Activated CD8-positive, alpha-beta T cell treated with anti-CD3 and anti-CD28 coated beads for 36 hours (primary cell): ENCODE measurements around the gene IFNG. TPM values are rescaled to one million over a fixed set of nuclear protein-coding genes. Genes with fewer than 3 reads are reported as not detected.

Experiments
- ATAC-seq: fragments of 200-7000 bp; cut with Tn5 transposase; one replicate; pipeline ENCODE4 v1.10.0; 2021; ENCODE audit warnings: mild to moderate bottlenecking, moderate library complexity
- CTCF ChIA-PET: fragments of 350-600 bp; sonication (Branson Sonifier 250); formaldehyde crosslinking; loops from one replicate; lab custom pipeline; 2021; ENCODE audit warnings: antibody characterized with exemption; lab: Charles Lee
- POLR2A ChIA-PET: fragments of 350-600 bp; sonication (Branson Sonifier 250); formaldehyde crosslinking; loops from one replicate; lab custom pipeline; 2021; ENCODE audit warnings: antibody characterized with exemption; lab: Charles Lee
- DNase-seq: peaks from one replicate; pipeline ENCODE4 v3.0.0-alpha.2; 2020
- H3K27ac Mint-ChIP-seq: one replicate; pipeline ENCODE4 v1.8.0; 2021; ENCODE audit warnings: mild to moderate bottlenecking, mixed read lengths
- H3K27me3 Mint-ChIP-seq: one replicate; pipeline ENCODE4 v1.8.0; 2021; ENCODE audit warnings: mixed read lengths
- H3K36me3 Mint-ChIP-seq: one replicate; pipeline ENCODE4 v1.8.0; 2021; ENCODE audit warnings: low read depth, mixed read lengths
- H3K4me1 Mint-ChIP-seq: one replicate; pipeline ENCODE4 v1.8.0; 2021; ENCODE audit warnings: low read depth, mixed read lengths
- H3K4me3 Mint-ChIP-seq: one replicate; pipeline ENCODE4 v1.8.0; 2021; ENCODE audit warnings: mild to moderate bottlenecking, moderate library complexity, mixed read lengths
- H3K9me3 Mint-ChIP-seq: one replicate; pipeline ENCODE4 v1.8.0; 2021; ENCODE audit warnings: mixed read lengths
- intact Hi-C: fragments of 100-400 bp; cut with micrococcal nuclease; formaldehyde crosslinking; loops from one replicate; pipeline ENCODE4 v1.10.0; 2022
- total RNA-seq, 2 experiments: library from RNA; stranded (reverse); gene quantifications; one replicate each; pipeline ENCODE4 v1.2.3, GENCODE V29; 2021
- TF ChIP-seq, protein P1 (sequence below): fragments of 200-600 bp; IDR thresholded peaks from one replicate; pipeline ENCODE4 v1.8.0; 2022; ENCODE audit warnings: antibody characterized with exemption, mild to moderate bottlenecking

IFNG gene
- total RNA-seq, 2 experiments from 2014 or later: 42.7 to 43.6 TPM

GRCh38 chr12:68148261-68148951, 11.1 kb downstream of the IFNG start:
- peaks cover 17% of the 10 kb centered on the region for H3K4me1 Mint-ChIP-seq
- intact Hi-C loops: no loop called here
- ATAC-seq: no peak
- H3K27ac Mint-ChIP-seq: no peak overlapping the region
- TF ChIP-seq, protein P1, sequence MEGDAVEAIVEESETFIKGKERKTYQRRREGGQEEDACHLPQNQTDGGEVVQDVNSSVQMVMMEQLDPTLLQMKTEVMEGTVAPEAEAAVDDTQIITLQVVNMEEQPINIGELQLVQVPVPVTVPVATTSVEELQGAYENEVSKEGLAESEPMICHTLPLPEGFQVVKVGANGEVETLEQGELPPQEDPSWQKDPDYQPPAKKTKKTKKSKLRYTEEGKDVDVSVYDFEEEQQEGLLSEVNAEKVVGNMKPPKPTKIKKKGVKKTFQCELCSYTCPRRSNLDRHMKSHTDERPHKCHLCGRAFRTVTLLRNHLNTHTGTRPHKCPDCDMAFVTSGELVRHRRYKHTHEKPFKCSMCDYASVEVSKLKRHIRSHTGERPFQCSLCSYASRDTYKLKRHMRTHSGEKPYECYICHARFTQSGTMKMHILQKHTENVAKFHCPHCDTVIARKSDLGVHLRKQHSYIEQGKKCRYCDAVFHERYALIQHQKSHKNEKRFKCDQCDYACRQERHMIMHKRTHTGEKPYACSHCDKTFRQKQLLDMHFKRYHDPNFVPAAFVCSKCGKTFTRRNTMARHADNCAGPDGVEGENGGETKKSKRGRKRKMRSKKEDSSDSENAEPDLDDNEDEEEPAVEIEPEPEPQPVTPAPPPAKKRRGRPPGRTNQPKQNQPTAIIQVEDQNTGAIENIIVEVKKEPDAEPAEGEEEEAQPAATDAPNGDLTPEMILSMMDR: no peak
- no peaks in the 10 kb centered on the region for H3K9me3 Mint-ChIP-seq
- H3K36me3 Mint-ChIP-seq: peaks cover 2% of the 10 kb centered on the region
- ChIA-PET CTCF (interaction anchor here (0.9 to 1.4 kb wide), 2 partner anchors 10 to 67 kb away, joined by 3 read pairs; no protein-coding TSS in a partner anchor), POLR2A (no interaction called here)
- H3K4me3 Mint-ChIP-seq: no peak overlapping the region
- no peaks in the 10 kb centered on the region for H3K27me3 Mint-ChIP-seq
- no peak for DNase-seq

DNA sequence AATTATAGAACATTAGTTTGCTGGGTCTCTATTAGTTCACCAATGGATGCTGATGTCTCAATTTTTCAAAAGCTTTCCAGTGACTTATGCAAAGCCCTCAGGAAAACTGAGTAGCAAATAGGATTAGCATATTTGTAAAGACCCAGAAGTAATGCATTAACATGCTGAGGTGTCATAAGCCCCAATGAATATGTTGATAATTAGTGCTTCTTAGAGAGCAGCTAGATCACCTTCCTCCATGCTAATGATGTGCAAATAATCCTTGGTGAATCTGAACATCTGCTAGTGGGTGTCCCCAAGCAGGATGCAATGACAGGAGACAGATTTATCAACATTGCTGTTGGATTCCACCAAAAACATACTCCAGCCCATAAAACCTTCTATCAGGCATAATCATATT, 19.0 kb downstream of the IFNG start:
- DNase-seq: no peak
- ATAC-seq: no peak
- H3K27me3 Mint-ChIP-seq: no peaks in the 10 kb centered on the region
- ChIA-PET CTCF (interaction anchor here (1.6 kb wide), 1 partner anchor 18 kb away, joined by 5 read pairs; no protein-coding TSS in a partner anchor), POLR2A (interaction anchor here (0.7 kb wide), 1 partner anchor 37 kb away, joined by 3 read pairs; no protein-coding TSS in a partner anchor)
- H3K4me1 Mint-ChIP-seq: peaks cover 53% of the 10 kb centered on the region
- intact Hi-C loops: no loop called here
- peaks cover 3% of the 10 kb centered on the region for H3K9me3 Mint-ChIP-seq
- peaks cover 9% of the 10 kb centered on the region for H3K36me3 Mint-ChIP-seq
- no peak overlapping the region for H3K4me3 Mint-ChIP-seq
- TF ChIP-seq, protein P1: no peak
- no peak overlapping the region for H3K27ac Mint-ChIP-seq

GRCh38 chr12:68139941-68140340, 19.6 kb downstream of the IFNG start:
- Mint-ChIP-seq H3K36me3 (peaks cover 9% of the 10 kb centered on the region), H3K27ac (peak overlapping the region; percentile 7), H3K27me3 (no peaks in the 10 kb centered on the region), H3K4me1 (peaks cover 56% of the 10 kb centered on the region), H3K9me3 (peaks cover 3% of the 10 kb centered on the region), H3K4me3 (no peak overlapping the region)
- POLR2A ChIA-PET: no interaction called here
- intact Hi-C loops: no loop called here
- ATAC-seq (no peak), DNase-seq (no peak)
- TF ChIP-seq, protein P1: no peak
- CTCF ChIA-PET: interaction anchor here (1.6 kb wide), 1 partner anchor 18 kb away, joined by 5 read pairs; no protein-coding TSS in a partner anchor

DNA sequence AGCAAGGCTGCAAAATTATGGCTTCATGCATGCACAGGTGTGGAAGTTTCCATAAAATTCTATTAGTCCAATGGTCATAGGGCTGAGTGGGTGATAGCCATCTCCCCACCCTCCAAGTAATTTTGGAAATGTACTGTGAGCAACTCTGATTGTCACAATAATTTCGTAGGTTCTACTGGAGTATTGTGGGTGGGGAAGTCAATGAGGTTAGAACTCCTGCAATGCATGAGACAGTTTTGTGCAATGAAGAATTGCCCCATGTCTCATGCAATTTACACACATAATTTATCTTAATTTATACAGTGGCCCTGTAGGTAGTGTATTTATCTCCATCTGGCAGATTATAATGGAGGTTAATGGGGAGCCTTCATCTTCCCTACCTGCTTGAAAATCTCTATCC, 20.5 kb downstream of the IFNG start:
- peaks cover 3% of the 10 kb centered on the region for H3K9me3 Mint-ChIP-seq
- H3K4me1 Mint-ChIP-seq: peaks cover 56% of the 10 kb centered on the region
- ChIA-PET POLR2A (no interaction called here), CTCF (interaction anchor here (1.2 to 1.7 kb wide), 2 partner anchors 25 to 98 kb away, joined by 4 to 5 read pairs; no protein-coding TSS in a partner anchor)
- H3K27me3 Mint-ChIP-seq: no peaks in the 10 kb centered on the region
- no peak for ATAC-seq
- intact Hi-C loops: no loop called here
- H3K4me3 Mint-ChIP-seq: no peak overlapping the region
- H3K27ac Mint-ChIP-seq: peak overlapping the region; percentile 89
- TF ChIP-seq, protein P1: no peak
- H3K36me3 Mint-ChIP-seq: peaks cover 9% of the 10 kb centered on the region
- DNase-seq: no peak

DNA sequence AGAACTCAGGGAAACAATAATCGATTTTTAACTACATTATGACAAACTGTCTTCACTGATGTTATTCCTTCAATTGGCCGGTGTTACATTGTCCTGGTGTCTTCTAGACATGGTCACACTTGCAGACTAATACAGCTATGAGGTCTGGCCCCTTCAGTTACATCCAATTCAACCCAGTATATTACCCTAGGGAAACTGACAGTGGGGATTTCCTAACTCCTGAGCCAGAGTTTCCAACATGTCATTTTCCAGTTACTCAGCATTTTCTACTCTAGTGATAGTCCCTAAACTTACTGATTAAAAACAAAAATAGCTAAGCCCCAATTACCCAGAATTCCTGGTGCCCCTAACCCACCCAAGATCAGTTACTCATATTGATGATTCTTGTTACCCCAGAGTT, 21.1 kb downstream of the IFNG start:
- Mint-ChIP-seq H3K27ac (peak overlapping the region; percentile 89), H3K27me3 (no peaks in the 10 kb centered on the region), H3K4me3 (no peak overlapping the region), H3K9me3 (peaks cover 8% of the 10 kb centered on the region), H3K36me3 (peaks cover 9% of the 10 kb centered on the region), H3K4me1 (peaks cover 56% of the 10 kb centered on the region)
- peak; percentile 38 for ATAC-seq
- ChIA-PET CTCF (interaction anchor here (1.2 to 1.7 kb wide), 2 partner anchors 25 to 98 kb away, joined by 4 to 5 read pairs; no protein-coding TSS in a partner anchor), POLR2A (interaction anchor here (0.6 kb wide), 1 partner anchor 18 kb away, joined by 5 read pairs; no protein-coding TSS in a partner anchor)
- TF ChIP-seq, protein P1: no peak
- DNase-seq: no peak
- intact Hi-C loops: no loop called here
